ENCODE measurements around the gene FBXO34. TPM values are rescaled to one million over a fixed set of nuclear protein-coding genes. Genes with fewer than 3 reads are reported as not detected.
"Not testable (repeated sequence)": the region's sequence is repeated elsewhere in the genome, so short reads cannot be mapped to it uniquely, and the experiment has no call there.

Gene FBXO34
- total and polyA plus RNA-seq, 12 donors: 5.9 to 31.0 (median 18.5) TPM

DNA sequence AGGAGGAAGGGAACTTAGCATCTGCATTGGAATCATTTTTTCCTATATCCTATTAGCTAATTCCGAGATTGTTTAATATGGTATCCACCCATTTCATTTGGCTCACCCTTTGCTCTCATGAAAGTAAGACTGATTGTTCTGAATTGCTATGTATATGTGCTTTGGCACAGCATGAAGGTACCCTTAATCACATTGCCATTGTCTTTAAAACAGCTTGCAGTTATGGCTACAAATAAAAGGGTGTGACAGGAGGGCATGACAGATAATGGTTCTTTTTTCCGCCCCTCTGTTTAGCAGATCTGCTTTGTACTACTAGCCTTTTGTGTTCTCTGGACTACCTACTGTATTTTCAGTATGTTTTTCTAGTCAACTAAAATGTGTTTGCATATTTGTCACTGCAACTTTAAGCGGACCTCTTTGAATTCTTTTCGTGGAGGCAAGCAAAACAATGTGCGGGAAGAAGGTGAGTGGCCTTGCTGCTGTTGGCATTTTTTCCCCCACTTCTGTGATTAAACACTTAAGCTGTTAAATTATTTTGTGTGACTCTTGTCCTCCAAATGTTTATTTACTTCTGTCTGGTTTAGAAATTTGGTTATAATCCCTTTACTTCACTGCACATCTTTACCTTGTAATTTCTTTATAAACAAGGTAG lies 35.8 kb downstream of the FBXO34 start:
- intact Hi-C loops (cut with DNase I): no loop called here
- H3K27ac ChIP-seq: no peak overlapping the region
- H3K4me1 ChIP-seq (replicated peaks in 1 of 2): peaks cover 7 to 38% of the 10 kb centered on the region in 2 donors
- TF ChIP-seq, protein P1, sequence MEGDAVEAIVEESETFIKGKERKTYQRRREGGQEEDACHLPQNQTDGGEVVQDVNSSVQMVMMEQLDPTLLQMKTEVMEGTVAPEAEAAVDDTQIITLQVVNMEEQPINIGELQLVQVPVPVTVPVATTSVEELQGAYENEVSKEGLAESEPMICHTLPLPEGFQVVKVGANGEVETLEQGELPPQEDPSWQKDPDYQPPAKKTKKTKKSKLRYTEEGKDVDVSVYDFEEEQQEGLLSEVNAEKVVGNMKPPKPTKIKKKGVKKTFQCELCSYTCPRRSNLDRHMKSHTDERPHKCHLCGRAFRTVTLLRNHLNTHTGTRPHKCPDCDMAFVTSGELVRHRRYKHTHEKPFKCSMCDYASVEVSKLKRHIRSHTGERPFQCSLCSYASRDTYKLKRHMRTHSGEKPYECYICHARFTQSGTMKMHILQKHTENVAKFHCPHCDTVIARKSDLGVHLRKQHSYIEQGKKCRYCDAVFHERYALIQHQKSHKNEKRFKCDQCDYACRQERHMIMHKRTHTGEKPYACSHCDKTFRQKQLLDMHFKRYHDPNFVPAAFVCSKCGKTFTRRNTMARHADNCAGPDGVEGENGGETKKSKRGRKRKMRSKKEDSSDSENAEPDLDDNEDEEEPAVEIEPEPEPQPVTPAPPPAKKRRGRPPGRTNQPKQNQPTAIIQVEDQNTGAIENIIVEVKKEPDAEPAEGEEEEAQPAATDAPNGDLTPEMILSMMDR (IDR thresholded peaks at IDR 0.05): no peak
- no peak for TF ChIP-seq POLR2A (IDR thresholded peaks at IDR 0.05)
- WGBS, 4 donors: 69 to 77% (median 75%) methylated on average over 5 of the region's 5 CpGs
- no peaks in the 10 kb centered on the region for H3K36me3 ChIP-seq (replicated peaks in 1 of 2)
- H3K4me3 ChIP-seq: no peak overlapping the region
- no peaks in the 10 kb centered on the region for H3K27me3 ChIP-seq
- H3K9me3 ChIP-seq (replicated peaks in 1 of 3): peaks cover 0 to under 1% (median 0%) of the 10 kb centered on the region in 3 donors
- DNase-seq: no peak

GRCh38 chr14:55309154-55309553 lies 37.9 kb downstream of the FBXO34 start:
- Histone ChIP-seq H3K9me3 (replicated peaks in 1 of 3) (peaks cover 0 to 12% (median 0%) of the 10 kb centered on the region in 3 donors), H3K27ac (no peak overlapping the region), H3K4me1 (replicated peaks in 1 of 2) (peaks cover 0 to 18% of the 10 kb centered on the region in 2 donors), H3K27me3 (no peaks in the 10 kb centered on the region), H3K4me3 (no peak overlapping the region), H3K36me3 (replicated peaks in 1 of 2) (no peaks in the 10 kb centered on the region)
- no peak for TF ChIP-seq POLR2A (IDR thresholded peaks at IDR 0.05)
- TF ChIP-seq, protein P1 (IDR thresholded peaks at IDR 0.05): no peak
- 73 to 81% (median 76%) methylated on average over 2 of the region's 2 CpGs for WGBS, 4 donors
- no peak for DNase-seq
- intact Hi-C loops (cut with DNase I): no loop called here

DNA sequence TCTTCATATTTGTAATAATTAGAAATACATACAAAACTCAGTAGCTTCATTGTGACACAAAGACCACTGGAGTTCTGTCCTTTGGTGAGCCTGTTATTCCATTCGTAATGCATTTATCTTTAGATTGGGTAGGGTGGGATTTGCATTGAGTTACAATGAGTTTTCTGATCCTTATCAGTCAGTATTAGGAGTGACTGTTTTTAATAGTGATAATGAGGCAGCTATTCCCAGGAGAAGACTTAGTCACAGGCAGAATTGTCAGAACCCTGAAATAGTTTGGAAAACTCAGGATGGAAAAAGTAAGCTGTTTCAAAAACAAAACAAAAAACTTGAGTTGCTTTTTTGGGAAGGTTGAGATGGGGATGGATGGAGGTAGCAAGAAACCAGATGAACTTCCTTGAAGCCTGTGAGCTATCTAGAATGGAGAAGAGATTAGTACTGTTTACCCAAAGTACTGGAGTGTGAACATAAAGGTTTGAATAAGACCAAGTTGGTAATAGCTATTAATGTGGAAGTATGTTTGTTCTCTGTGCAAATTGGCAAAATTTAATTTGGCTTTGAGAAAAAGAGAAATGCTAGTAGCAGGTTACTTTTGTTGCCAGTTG lies 38.6 kb downstream of the FBXO34 start:
- H3K27me3 ChIP-seq: no peaks in the 10 kb centered on the region
- intact Hi-C loops (cut with DNase I): no loop called here
- no peak overlapping the region for H3K27ac ChIP-seq
- H3K4me1 ChIP-seq (replicated peaks in 1 of 2): peaks cover 0 to 13% of the 10 kb centered on the region in 2 donors
- no peaks in the 10 kb centered on the region for H3K36me3 ChIP-seq (replicated peaks in 1 of 2)
- peaks cover 0 to 12% (median 0%) of the 10 kb centered on the region in 3 donors for H3K9me3 ChIP-seq (replicated peaks in 1 of 3)
- no peak for DNase-seq
- H3K4me3 ChIP-seq: no peak overlapping the region
- WGBS, 4 donors: 69 to 84% (median 73%) methylated on average over 1 of the region's 1 CpG
- TF ChIP-seq POLR2A (IDR thresholded peaks at IDR 0.05): no peak
- TF ChIP-seq, protein P1 (IDR thresholded peaks at IDR 0.05): no peak

DNA sequence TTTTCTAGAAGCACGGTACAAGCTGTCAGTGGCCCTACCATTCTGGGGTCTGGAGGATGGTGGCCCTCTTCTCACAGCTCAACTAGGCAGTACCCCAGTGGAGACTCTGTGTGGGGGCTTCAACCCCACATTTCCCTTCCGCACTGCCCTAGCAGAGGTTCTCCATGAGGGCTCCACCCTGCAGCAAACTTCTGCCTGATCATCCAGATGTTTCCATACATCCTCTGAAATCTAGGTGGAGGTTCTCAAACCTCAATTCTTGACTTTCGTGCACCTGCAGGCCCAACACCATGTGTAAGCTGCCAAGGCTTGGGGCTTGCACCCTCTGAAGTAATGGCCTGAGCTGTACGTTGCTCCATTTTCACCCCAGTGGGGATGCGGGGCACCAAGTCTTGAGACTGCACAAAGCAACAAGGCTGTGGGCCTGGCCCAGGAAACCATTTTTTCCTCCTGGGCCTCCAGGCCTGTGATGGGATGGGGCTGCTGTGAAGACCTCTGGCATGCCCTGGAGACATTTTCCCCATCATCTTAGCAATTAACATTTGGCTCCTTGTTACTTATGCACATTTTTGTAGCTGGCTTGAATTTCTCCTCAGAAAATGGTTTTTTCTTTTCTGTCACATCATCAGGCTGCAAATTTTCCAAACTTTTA lies 41.3 kb downstream of the FBXO34 start:
- intact Hi-C loops (cut with DNase I); H3K36me3 ChIP-seq (replicated peaks in 1 of 2): not testable (repeated sequence)

More for the DNA sequence above, 41.3 kb downstream of the FBXO34 start:
- H3K4me3 ChIP-seq, H3K27ac ChIP-seq, H3K27me3 ChIP-seq, DNase-seq: not testable (repeated sequence)
- peaks cover 0 to 12% (median 0%) of the 10 kb centered on the region in 3 donors for H3K9me3 ChIP-seq (replicated peaks in 1 of 3)
- WGBS, 4 donors: 96 to 98% (median 97%) methylated on average over 5 of the region's 5 CpGs
- H3K4me1 ChIP-seq (replicated peaks in 1 of 2): peaks cover 0 to 13% of the 10 kb centered on the region in 2 donors

Measured in adrenal gland (tissue), 12 donors.